WTC11 (cell line): ENCODE data around the gene IFNA5. TPM values are rescaled to one million over a fixed set of nuclear protein-coding genes. Genes with fewer than 3 reads are reported as not detected.

Source experiments
- ATAC-seq: fragments of 200-7000 bp; cut with Tn5 transposase; 2 replicates; pipeline ENCODE4 v1.10.0; 2021; ENCODE audit warnings: mild to moderate bottlenecking, moderate library complexity
- CTCF ChIA-PET: fragments of 300-600 bp; sonication (Branson Sonifier 250); formaldehyde crosslinking; loops from one replicate; lab custom pipeline; 2021; ENCODE audit warnings: antibody characterized with exemption; lab: Charles Lee
- POLR2A ChIA-PET: fragments of 350-600 bp; sonication (Branson Sonifier 250); formaldehyde crosslinking; loops from one replicate; lab custom pipeline; 2021; ENCODE audit warnings: antibody characterized with exemption; lab: Charles Lee
- DNase-seq: peaks from one replicate; pipeline ENCODE4 v3.0.0; 2021; ENCODE audit warnings: low spot score
- H3K27ac Mint-ChIP-seq: 2 replicates; pipeline ENCODE4 v1.8.0; 2021; ENCODE audit warnings: mixed read lengths
- H3K27me3 Mint-ChIP-seq: 2 replicates; pipeline ENCODE4 v1.8.0; 2021; ENCODE audit warnings: low read depth, mild to moderate bottlenecking, moderate library complexity, mixed read lengths
- H3K36me3 Mint-ChIP-seq: 2 replicates; pipeline ENCODE4 v1.8.0; 2021; ENCODE audit warnings: mixed read lengths
- H3K4me1 Mint-ChIP-seq: 2 replicates; pipeline ENCODE4 v1.8.0; 2022; ENCODE audit warnings: mixed read lengths
- H3K4me3 Mint-ChIP-seq: 2 replicates; pipeline ENCODE4 v1.8.0; 2021; ENCODE audit warnings: mild to moderate bottlenecking, moderate library complexity, mixed read lengths
- H3K9me3 Mint-ChIP-seq: 2 replicates; pipeline ENCODE4 v1.8.0; 2021; ENCODE audit warnings: mixed read lengths
- CREB1 ChIP-seq: sonication (generic); formaldehyde crosslinking; IDR thresholded peaks from 2 replicates; pipeline ENCODE4 v1.8.0; 2023; ENCODE audit warnings: mild to moderate bottlenecking, missing genetic modification reagents
- FOXP1 ChIP-seq: sonication (generic); formaldehyde crosslinking; IDR thresholded peaks from 2 replicates; pipeline ENCODE4 v1.8.0; 2022; ENCODE audit warnings: missing genetic modification reagents, mild to moderate bottlenecking, moderate library complexity, borderline replicate concordance
- JAZF1 ChIP-seq: fragments of 250-450 bp; sonication (Bioruptor Pico); IDR thresholded peaks from 2 replicates; pipeline ENCODE4 v1.9.0; 2021; ENCODE audit warnings: moderate library complexity, mild to moderate bottlenecking, inconsistent platforms
- RORB ChIP-seq: fragments of 250-450 bp; sonication (Bioruptor Pico); IDR thresholded peaks from 2 replicates; pipeline ENCODE4 v1.9.0; 2021; ENCODE audit warnings: mild to moderate bottlenecking
- SP1 ChIP-seq: sonication (generic); formaldehyde crosslinking; conservative IDR thresholded peaks from 2 replicates; pipeline ENCODE4 v1.8.1; 2022; ENCODE audit warnings: missing genetic modification reagents
- TEAD1 ChIP-seq: sonication (generic); formaldehyde crosslinking; IDR thresholded peaks from 2 replicates; pipeline ENCODE4 v1.8.0; 2022; ENCODE audit warnings: mild to moderate bottlenecking, missing genetic modification reagents
- TP53 ChIP-seq: sonication (generic); formaldehyde crosslinking; IDR thresholded peaks from 2 replicates; pipeline ENCODE4 v1.8.1; 2023; ENCODE audit warnings: mild to moderate bottlenecking, missing genetic modification reagents
- ZBTB21 ChIP-seq: sonication (generic); formaldehyde crosslinking; IDR thresholded peaks from 2 replicates; pipeline ENCODE4 v1.8.1; 2023; ENCODE audit warnings: mild to moderate bottlenecking, missing genetic modification reagents, borderline replicate concordance
- ZNF512 ChIP-seq: sonication (generic); formaldehyde crosslinking; IDR thresholded peaks from 2 replicates; pipeline ENCODE4 v1.8.1; 2022; ENCODE audit warnings: missing genetic modification reagents, borderline replicate concordance
- total RNA-seq: library from RNA; stranded (reverse); gene quantifications from 3 replicates; pipeline ENCODE4 v1.2.3, GENCODE V29; 2021
- TF ChIP-seq, protein P1 (sequence below): sonication (generic); formaldehyde crosslinking; IDR thresholded peaks from 2 replicates; pipeline ENCODE4 v1.8.0; 2023; ENCODE audit warnings: missing genetic modification reagents, mild to moderate bottlenecking, borderline replicate concordance
- TF ChIP-seq, protein P2 (sequence below): fragments of 250-450 bp; sonication (Bioruptor Pico); conservative IDR thresholded peaks from 2 replicates; pipeline ENCODE4 v1.9.0; 2021; ENCODE audit warnings: mild to moderate bottlenecking
- TF ChIP-seq, protein P3 (sequence below): sonication (generic); formaldehyde crosslinking; IDR thresholded peaks from 2 replicates; pipeline ENCODE4 v1.8.0; 2022; ENCODE audit warnings: mild to moderate bottlenecking, missing genetic modification reagents
- TF ChIP-seq, protein P4 (sequence below): fragments of 200-600 bp; IDR thresholded peaks from 2 replicates; pipeline ENCODE4 v1.8.0; 2022; ENCODE audit warnings: antibody characterized with exemption
- TF ChIP-seq, protein P5 (sequence below): sonication (generic); formaldehyde crosslinking; IDR thresholded peaks from 2 replicates; pipeline ENCODE4 v1.8.1; 2023; ENCODE audit warnings: mild to moderate bottlenecking, missing genetic modification reagents

Gene IFNA5
- total RNA-seq, 1 experiment from 2014 or later: not detected

DNA sequence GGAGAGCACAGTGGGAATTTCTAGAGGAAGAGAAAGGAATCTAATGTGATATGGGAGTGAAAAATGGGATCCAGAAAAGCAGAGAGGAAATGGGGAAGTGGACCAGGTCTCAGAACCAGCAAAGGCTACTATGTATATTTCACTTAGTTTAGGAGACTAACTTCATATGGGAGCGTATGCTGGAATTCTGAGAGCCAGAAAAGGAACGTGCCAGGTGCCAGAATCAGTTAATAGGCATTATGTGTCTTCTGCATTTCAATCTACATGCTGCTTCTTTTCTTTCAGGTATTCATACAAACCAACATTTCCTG is 36.8 kb downstream of the IFNA5 start:
- DNase-seq (no peak), ATAC-seq (no peak)
- ChIA-PET CTCF (interaction anchor here (0.8 to 1.1 kb wide), 3 partner anchors 16 to 187 kb away, joined by 3 to 4 read pairs (median 4); no protein-coding TSS in a partner anchor), POLR2A (no interaction called here)
- TF ChIP-seq JAZF1 (CRISPR knock-in tag) (no peak), SP1 (CRISPR knock-in tag) (no peak), ZNF512 (CRISPR knock-in tag) (no peak), TP53 (CRISPR knock-in tag) (no peak), ZBTB21 (no peak), CREB1 (CRISPR knock-in tag) (no peak), FOXP1 (CRISPR knock-in tag) (no peak), TEAD1 (CRISPR knock-in tag) (no peak), RORB (CRISPR knock-in tag) (no peak)
- TF ChIP-seq, protein P1, sequence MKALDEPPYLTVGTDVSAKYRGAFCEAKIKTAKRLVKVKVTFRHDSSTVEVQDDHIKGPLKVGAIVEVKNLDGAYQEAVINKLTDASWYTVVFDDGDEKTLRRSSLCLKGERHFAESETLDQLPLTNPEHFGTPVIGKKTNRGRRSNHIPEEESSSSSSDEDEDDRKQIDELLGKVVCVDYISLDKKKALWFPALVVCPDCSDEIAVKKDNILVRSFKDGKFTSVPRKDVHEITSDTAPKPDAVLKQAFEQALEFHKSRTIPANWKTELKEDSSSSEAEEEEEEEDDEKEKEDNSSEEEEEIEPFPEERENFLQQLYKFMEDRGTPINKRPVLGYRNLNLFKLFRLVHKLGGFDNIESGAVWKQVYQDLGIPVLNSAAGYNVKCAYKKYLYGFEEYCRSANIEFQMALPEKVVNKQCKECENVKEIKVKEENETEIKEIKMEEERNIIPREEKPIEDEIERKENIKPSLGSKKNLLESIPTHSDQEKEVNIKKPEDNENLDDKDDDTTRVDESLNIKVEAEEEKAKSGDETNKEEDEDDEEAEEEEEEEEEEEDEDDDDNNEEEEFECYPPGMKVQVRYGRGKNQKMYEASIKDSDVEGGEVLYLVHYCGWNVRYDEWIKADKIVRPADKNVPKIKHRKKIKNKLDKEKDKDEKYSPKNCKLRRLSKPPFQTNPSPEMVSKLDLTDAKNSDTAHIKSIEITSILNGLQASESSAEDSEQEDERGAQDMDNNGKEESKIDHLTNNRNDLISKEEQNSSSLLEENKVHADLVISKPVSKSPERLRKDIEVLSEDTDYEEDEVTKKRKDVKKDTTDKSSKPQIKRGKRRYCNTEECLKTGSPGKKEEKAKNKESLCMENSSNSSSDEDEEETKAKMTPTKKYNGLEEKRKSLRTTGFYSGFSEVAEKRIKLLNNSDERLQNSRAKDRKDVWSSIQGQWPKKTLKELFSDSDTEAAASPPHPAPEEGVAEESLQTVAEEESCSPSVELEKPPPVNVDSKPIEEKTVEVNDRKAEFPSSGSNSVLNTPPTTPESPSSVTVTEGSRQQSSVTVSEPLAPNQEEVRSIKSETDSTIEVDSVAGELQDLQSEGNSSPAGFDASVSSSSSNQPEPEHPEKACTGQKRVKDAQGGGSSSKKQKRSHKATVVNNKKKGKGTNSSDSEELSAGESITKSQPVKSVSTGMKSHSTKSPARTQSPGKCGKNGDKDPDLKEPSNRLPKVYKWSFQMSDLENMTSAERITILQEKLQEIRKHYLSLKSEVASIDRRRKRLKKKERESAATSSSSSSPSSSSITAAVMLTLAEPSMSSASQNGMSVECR (CRISPR knock-in tag): no peak
- TF ChIP-seq, protein P2, sequence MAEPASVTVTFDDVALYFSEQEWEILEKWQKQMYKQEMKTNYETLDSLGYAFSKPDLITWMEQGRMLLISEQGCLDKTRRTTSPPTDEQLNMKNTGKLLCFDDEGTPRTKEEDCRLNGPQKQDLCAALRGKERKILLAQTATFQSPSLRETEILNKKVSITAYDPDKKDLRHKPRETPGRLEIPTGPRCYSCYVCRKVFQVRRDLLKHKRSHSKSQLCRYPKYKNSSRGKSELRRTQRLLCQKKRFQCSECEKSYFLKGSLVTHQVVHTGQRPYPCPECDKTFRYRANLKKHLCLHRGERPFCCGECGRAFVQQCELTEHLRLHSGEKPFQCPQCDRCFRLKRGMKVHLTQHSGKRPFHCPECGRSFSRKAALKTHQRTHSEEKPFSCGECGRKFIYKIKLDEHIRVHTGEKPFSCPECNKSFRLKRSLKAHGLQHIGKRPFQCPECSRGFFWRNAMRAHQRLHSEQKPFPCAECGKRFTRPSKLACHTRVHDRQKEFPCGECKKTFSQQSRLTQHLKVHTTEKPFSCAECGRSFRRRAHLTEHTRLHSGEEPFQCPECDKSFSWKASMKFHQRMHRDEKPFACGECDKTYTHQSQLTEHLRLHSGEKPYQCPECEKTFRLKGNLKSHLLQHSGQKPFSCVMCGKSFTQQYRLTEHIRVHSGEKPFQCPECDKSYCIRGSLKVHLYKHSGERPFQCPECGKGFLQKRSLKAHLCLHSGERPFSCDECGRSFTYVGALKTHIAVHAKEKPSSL: no peak
- TF ChIP-seq, protein P3, sequence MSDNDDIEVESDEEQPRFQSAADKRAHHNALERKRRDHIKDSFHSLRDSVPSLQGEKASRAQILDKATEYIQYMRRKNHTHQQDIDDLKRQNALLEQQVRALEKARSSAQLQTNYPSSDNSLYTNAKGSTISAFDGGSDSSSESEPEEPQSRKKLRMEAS (CRISPR knock-in tag): no peak
- TF ChIP-seq, protein P4, sequence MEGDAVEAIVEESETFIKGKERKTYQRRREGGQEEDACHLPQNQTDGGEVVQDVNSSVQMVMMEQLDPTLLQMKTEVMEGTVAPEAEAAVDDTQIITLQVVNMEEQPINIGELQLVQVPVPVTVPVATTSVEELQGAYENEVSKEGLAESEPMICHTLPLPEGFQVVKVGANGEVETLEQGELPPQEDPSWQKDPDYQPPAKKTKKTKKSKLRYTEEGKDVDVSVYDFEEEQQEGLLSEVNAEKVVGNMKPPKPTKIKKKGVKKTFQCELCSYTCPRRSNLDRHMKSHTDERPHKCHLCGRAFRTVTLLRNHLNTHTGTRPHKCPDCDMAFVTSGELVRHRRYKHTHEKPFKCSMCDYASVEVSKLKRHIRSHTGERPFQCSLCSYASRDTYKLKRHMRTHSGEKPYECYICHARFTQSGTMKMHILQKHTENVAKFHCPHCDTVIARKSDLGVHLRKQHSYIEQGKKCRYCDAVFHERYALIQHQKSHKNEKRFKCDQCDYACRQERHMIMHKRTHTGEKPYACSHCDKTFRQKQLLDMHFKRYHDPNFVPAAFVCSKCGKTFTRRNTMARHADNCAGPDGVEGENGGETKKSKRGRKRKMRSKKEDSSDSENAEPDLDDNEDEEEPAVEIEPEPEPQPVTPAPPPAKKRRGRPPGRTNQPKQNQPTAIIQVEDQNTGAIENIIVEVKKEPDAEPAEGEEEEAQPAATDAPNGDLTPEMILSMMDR: no peak
- TF ChIP-seq, protein P5, sequence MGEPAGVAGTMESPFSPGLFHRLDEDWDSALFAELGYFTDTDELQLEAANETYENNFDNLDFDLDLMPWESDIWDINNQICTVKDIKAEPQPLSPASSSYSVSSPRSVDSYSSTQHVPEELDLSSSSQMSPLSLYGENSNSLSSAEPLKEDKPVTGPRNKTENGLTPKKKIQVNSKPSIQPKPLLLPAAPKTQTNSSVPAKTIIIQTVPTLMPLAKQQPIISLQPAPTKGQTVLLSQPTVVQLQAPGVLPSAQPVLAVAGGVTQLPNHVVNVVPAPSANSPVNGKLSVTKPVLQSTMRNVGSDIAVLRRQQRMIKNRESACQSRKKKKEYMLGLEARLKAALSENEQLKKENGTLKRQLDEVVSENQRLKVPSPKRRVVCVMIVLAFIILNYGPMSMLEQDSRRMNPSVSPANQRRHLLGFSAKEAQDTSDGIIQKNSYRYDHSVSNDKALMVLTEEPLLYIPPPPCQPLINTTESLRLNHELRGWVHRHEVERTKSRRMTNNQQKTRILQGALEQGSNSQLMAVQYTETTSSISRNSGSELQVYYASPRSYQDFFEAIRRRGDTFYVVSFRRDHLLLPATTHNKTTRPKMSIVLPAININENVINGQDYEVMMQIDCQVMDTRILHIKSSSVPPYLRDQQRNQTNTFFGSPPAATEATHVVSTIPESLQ: no peak
- Mint-ChIP-seq H3K9me3 (peaks cover 3% of the 10 kb centered on the region; the same call in 1 of the 2 replicates), H3K36me3 (no peaks in the 10 kb centered on the region), H3K27me3 (peaks cover 98% of the 10 kb centered on the region), H3K4me1 (no peaks in the 10 kb centered on the region), H3K4me3 (no peak overlapping the region), H3K27ac (no peak overlapping the region)
